HG03442 (cell line): ENCODE data around the gene GBF1.

ENCODE experiments used
- ATAC-seq: cut with Tn5 transposase; IDR thresholded peaks from one replicate; pipeline ENCODE4 v1.9.1; 2021; ENCODE audit warnings: mild to moderate bottlenecking, moderate library complexity; ENCODE audit not compliant: unreplicated experiment

Gene GBF1

GRCh38 chr10:102420714-102421506, 175.6 kb downstream of the GBF1 start, which contains the start of gene FBXL15:
Gene FBXL15 (plus strand): TSS chr10:102420836. CDS start chr10:102421130, 294 bp downstream.
- peak; percentile 71 for ATAC-seq

DNA sequence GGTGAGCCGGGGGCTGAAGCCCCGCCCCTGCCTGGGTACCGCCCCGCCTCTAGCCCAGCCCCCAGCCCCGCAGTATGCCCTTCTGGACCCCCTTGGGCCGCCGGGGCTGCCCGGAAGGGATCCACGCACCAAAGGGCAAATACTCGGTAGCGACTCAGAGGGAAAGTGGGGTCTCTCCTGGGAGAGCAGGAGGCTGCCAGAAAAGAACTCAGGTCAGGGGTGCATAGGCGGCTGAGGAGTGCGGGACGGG, 176.1 kb downstream of the GBF1 start:
- no peak for ATAC-seq

- ATAC-seq = no peak
Observed at GRCh38 chr10:102421757-102422512, 176.6 kb downstream of the GBF1 start.

GRCh38 chr10:102422545-102423129, 177.3 kb downstream of the GBF1 start:
- ATAC-seq = no peak

DNA sequence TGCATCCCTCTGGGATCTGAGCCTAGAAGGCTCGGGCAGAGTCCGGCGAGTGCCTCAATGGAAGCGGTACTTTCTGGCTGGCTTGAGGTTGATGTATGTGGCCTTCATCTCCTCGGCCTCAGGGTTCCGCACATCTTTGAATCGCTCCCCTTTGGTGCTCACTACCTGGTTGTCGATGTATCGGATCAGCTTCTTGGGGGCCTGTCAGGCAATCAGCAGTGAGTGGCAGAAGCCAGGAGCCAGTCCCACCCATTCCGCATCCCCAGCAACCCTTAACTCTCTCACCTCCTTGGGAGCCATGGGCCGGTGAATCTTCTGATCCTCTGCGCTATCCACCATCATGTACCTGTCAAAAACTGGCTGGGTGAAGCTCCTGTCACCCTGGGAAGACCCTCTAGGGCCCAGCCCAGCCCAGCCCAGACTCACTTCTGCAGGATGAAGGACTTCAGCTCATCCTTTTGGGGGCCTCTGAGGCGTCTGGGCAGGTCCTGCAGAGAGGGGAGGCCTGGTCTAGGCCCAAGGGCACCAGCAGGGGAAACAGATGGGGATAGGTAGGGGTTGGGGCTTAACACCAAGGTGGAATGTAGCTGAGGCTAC, 178.1 kb downstream of the GBF1 start:
- ATAC-seq = no peak

- no peak for ATAC-seq
Observed at GRCh38 chr10:102424145-102424544, 178.8 kb downstream of the GBF1 start.

- no peak for ATAC-seq
Observed at GRCh38 chr10:102424916-102425315, 179.6 kb downstream of the GBF1 start.

GRCh38 chr10:102425444-102425843, 180.1 kb downstream of the GBF1 start:
- ATAC-seq = no peak

- no peak for ATAC-seq
Observed at GRCh38 chr10:102426803-102427287, 181.5 kb downstream of the GBF1 start.

GRCh38 chr10:102429468-102429867, 184.1 kb downstream of the GBF1 start:
- ATAC-seq = no peak

- ATAC-seq = no peak
Observed at GRCh38 chr10:102431452-102432124, 186.3 kb downstream of the GBF1 start.
